Calu3 (cell line): Measurements from ENCODE around the gene TUBGCP6. TPM values are rescaled to one million over a fixed set of nuclear protein-coding genes. Genes with fewer than 3 reads are reported as not detected.
A peak's percentile ranks its signal among the peaks of the same experiment; 100 is the strongest.

Experiments used
- BruUV-seq: library from RNA; stranded (reverse); fragments of 400-500 nt; replicated peaks from 2 replicates; lab custom pipeline; 2021; lab: Mats Ljungman, UMichigan
- CTCF ChIA-PET: fragments of 300-600 bp; sonication (Branson Sonifier 250); formaldehyde crosslinking; loops from one replicate; lab custom pipeline; 2022; ENCODE audit warnings: antibody characterized with exemption; lab: Charles Lee
- DNase-seq: peaks from one replicate; pipeline ENCODE4 v3.0.0; 2022
- H3K27ac Mint-ChIP-seq: one replicate; pipeline ENCODE4 v1.8.0; 2022; ENCODE audit warnings: mixed read lengths; ENCODE audit not compliant: unreplicated experiment
- H3K27me3 Mint-ChIP-seq: one replicate; pipeline ENCODE4 v1.8.0; 2022; ENCODE audit warnings: mixed read lengths; ENCODE audit not compliant: unreplicated experiment
- H3K36me3 Mint-ChIP-seq: one replicate; pipeline ENCODE4 v1.8.0; 2022; ENCODE audit warnings: mild to moderate bottlenecking, moderate library complexity, mixed read lengths; ENCODE audit not compliant: insufficient read depth, unreplicated experiment
- H3K4me1 Mint-ChIP-seq: one replicate; pipeline ENCODE4 v1.8.0; 2022; ENCODE audit warnings: mild to moderate bottlenecking, low read depth, mixed read lengths; ENCODE audit not compliant: unreplicated experiment
- H3K4me3 Mint-ChIP-seq: one replicate; pipeline ENCODE4 v1.8.0; 2022; ENCODE audit warnings: mild to moderate bottlenecking, low read depth, moderate library complexity, mixed read lengths; ENCODE audit not compliant: unreplicated experiment
- H3K9me3 Mint-ChIP-seq: one replicate; pipeline ENCODE4 v1.8.0; 2022; ENCODE audit warnings: low read depth, mixed read lengths; ENCODE audit not compliant: unreplicated experiment
- intact Hi-C: fragments of 100-400 bp; cut with micrococcal nuclease; formaldehyde crosslinking; loops from one replicate; pipeline ENCODE4 v1.10.0; 2022; ENCODE audit not compliant: unreplicated experiment
- total RNA-seq: library from RNA; stranded (reverse); gene quantifications from 2 replicates; pipeline ENCODE4 v1.2.3, GENCODE V29; 2022
- TF ChIP-seq, protein P1 (sequence below): fragments of 200-600 bp; IDR thresholded peaks from one replicate; pipeline ENCODE4 v1.8.0; 2022; ENCODE audit warnings: antibody characterized with exemption; ENCODE audit not compliant: unreplicated experiment

Gene TUBGCP6
- total RNA-seq, 1 experiment from 2014 or later = 49.7 TPM

DNA sequence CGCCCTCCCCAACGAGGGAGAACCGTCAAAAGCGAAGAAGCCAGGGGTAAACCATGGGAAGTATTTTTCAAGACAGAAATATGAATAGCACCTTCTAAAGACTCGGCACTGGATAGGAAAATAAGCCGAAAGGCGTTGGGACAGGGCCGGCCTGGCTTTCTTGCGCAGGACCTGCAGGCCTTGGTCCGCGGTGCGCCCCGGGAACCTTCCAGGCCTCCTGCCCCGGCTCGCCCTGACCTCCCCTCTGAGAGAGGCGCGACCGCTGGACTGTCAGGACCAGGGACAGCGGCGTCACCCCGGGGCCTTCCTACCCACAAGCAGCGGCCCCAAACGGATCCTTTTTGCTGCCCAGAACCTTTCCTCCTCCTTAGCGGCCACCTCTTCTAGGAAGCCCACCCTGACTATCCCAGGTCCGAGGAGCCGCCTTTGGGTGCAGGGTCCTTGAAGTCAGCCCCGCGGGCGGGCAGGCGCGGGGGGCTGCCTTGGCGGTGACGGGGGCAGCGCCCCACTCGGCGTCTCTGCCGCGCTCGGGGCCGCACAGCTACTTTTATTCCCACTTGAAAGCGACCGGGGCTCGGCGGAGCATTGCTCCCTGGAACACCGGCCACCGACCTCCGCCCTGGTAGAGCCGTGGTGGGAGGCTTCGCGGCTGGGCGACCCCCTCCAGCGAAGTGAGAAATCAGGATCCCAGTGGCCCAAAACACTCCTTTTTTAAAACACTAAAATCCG is 26.0 kb upstream of the TUBGCP6 start:
- no TSS peak for BruUV-seq
- intact Hi-C loops = loop anchor here (5.0 kb wide), 1 partner anchor 56 kb away; the partner anchor contains the start of gene DENND6B
- CTCF ChIA-PET = interaction anchor here (0.6 to 1.9 kb wide), 3 partner anchors 35 to 133 kb away, joined by 3 to 5 read pairs (median 4); no protein-coding TSS in a partner anchor
- H3K4me3 Mint-ChIP-seq = peak overlapping the region; percentile 63
- no peaks in the 10 kb centered on the region for H3K27me3 Mint-ChIP-seq
- DNase-seq = peak; percentile 83
- no peaks in the 10 kb centered on the region for H3K9me3 Mint-ChIP-seq
- TF ChIP-seq, protein P1, sequence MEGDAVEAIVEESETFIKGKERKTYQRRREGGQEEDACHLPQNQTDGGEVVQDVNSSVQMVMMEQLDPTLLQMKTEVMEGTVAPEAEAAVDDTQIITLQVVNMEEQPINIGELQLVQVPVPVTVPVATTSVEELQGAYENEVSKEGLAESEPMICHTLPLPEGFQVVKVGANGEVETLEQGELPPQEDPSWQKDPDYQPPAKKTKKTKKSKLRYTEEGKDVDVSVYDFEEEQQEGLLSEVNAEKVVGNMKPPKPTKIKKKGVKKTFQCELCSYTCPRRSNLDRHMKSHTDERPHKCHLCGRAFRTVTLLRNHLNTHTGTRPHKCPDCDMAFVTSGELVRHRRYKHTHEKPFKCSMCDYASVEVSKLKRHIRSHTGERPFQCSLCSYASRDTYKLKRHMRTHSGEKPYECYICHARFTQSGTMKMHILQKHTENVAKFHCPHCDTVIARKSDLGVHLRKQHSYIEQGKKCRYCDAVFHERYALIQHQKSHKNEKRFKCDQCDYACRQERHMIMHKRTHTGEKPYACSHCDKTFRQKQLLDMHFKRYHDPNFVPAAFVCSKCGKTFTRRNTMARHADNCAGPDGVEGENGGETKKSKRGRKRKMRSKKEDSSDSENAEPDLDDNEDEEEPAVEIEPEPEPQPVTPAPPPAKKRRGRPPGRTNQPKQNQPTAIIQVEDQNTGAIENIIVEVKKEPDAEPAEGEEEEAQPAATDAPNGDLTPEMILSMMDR = no peak
- peaks cover 25% of the 10 kb centered on the region for H3K4me1 Mint-ChIP-seq
- H3K27ac Mint-ChIP-seq = no peak overlapping the region
- peaks cover 58% of the 10 kb centered on the region for H3K36me3 Mint-ChIP-seq

DNA sequence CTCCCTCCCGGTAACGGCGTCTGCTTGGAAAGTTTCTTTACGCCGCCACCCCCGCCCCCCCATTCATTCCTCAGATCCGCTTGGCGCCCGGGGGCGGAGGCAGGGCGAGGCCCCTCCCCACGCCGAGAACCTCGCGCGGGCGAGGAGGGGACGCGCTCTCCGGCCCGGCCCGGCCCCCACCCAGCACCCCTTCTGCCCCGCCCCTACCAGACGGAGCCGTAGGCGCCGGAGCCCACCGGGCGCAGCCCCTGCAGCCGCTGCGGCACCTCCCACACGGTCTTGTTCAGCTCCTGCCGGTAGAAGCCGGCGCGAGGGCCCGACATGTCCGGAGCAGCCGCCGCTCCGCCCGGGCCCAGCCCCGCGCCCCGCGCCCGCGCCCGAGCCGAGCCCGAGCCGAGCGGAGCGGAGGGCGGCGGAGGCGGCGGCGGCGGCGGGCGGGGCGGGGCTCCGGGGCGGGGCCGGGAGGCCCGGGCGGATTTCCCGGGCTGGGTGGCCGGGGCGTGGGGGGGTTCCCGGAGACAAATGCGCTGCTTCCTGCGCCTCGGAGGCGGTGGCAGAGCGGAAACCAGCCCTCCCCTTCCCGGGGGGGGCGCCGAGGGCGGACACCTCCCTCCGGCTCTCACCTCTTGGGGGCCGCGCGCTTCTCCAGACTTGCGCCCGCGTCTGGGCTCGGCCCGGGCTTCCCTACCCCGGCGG is 25.3 kb upstream of the TUBGCP6 start, which contains the start of gene MAPK11:
Gene MAPK11 (minus strand): TSS at position 411 of the 696 bp plus-strand sequence. CDS start 88 bp downstream, at position 323.
- CTCF ChIA-PET = interaction anchor here (0.6 kb wide), 1 partner anchor 86 kb away, joined by 5 read pairs; no protein-coding TSS in a partner anchor
- no peak within 1 kb of the TSS for H3K27ac Mint-ChIP-seq
- peak; percentile 59 for DNase-seq

DNA sequence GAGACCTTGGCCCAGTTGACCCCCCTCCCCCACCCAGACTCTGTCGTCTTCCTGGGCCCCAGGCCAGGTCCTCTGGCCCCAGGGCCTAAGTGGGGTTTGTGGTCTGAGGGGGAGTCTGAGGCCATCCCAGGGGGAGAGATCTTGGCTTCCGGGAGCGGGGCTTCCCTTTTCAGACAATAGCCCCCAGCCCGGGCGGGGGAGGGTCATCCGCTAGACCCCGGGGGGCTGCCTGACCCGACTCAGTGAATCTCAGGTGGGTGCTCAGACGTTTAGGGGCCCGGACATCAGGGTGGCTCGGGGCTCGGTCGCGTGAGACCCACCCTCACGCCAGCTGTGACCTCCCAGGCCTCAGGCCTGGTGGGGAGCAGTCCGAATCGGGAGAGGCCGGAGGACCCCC is 24.7 kb upstream of the TUBGCP6 start:
- no peak overlapping the region for H3K27ac Mint-ChIP-seq
- CTCF ChIA-PET = interaction anchor here (0.6 kb wide), 1 partner anchor 87 kb away, joined by 5 read pairs; no protein-coding TSS in a partner anchor
- no peaks in the 10 kb centered on the region for H3K9me3 Mint-ChIP-seq
- intact Hi-C loops = no loop called here
- H3K4me1 Mint-ChIP-seq = peaks cover 25% of the 10 kb centered on the region
- no peak for DNase-seq
- peak overlapping the region; percentile 63 for H3K4me3 Mint-ChIP-seq
- TF ChIP-seq, protein P1 = no peak
- H3K27me3 Mint-ChIP-seq = no peaks in the 10 kb centered on the region
- BruUV-seq = no TSS peak
- H3K36me3 Mint-ChIP-seq = peaks cover 47% of the 10 kb centered on the region

More for the DNA sequence above, 25.3 kb upstream of the TUBGCP6 start, which contains the start of gene MAPK11:
- TF ChIP-seq, protein P1 = no peak
- no peaks in the 10 kb centered on the region for H3K9me3 Mint-ChIP-seq
- peaks cover 51% of the 10 kb centered on the region for H3K36me3 Mint-ChIP-seq
- intact Hi-C loops = loop anchor here (5.0 kb wide), 1 partner anchor 57 kb away; the partner anchor contains the start of gene DENND6B
- no peaks in the 10 kb centered on the region for H3K27me3 Mint-ChIP-seq
- H3K4me1 Mint-ChIP-seq = peaks cover 25% of the 10 kb centered on the region
- no TSS peak for BruUV-seq
- peak within 1 kb of the TSS; percentile 63 for H3K4me3 Mint-ChIP-seq

DNA sequence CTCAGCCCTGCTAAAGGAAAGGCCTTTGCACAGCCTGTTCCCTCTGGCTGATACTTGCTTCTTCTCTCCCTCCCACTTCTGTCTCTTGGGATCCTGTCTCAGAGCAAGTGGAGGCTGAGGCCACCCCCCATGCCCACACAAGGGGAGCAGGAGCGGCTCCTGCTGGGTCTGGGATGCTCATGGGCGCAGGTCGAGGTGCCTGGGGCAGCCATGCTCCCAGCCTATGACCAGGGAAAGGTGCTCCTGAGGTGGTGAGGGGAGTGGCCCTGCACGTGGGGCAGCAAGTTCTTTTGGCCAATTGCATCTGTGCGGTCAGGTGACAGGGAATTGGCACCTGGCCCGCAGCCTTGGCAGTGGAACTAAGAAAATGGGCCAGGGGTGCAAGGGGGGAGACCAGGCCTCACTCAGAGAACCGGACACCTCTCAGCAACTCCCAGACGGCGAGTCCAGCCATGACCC is 23.9 kb upstream of the TUBGCP6 start:
- TF ChIP-seq, protein P1 = no peak
- H3K27ac Mint-ChIP-seq = no peak overlapping the region
- intact Hi-C loops = no loop called here
- H3K27me3 Mint-ChIP-seq = no peaks in the 10 kb centered on the region
- CTCF ChIA-PET = no interaction called here
- peak; percentile 62 for DNase-seq
- H3K36me3 Mint-ChIP-seq = peaks cover 41% of the 10 kb centered on the region
- BruUV-seq = no TSS peak
- no peaks in the 10 kb centered on the region for H3K9me3 Mint-ChIP-seq
- H3K4me1 Mint-ChIP-seq = peaks cover 17% of the 10 kb centered on the region
- peak overlapping the region; percentile 63 for H3K4me3 Mint-ChIP-seq
